Measurements from ENCODE around the gene STH. TPM values are rescaled to one million over a fixed set of nuclear protein-coding genes. Genes with fewer than 3 reads are reported as not detected.

Gene STH
- total and polyA plus RNA-seq, 2 donors (not counting 1 experiment from before 2014, with no cell fraction given): not detected

DNA sequence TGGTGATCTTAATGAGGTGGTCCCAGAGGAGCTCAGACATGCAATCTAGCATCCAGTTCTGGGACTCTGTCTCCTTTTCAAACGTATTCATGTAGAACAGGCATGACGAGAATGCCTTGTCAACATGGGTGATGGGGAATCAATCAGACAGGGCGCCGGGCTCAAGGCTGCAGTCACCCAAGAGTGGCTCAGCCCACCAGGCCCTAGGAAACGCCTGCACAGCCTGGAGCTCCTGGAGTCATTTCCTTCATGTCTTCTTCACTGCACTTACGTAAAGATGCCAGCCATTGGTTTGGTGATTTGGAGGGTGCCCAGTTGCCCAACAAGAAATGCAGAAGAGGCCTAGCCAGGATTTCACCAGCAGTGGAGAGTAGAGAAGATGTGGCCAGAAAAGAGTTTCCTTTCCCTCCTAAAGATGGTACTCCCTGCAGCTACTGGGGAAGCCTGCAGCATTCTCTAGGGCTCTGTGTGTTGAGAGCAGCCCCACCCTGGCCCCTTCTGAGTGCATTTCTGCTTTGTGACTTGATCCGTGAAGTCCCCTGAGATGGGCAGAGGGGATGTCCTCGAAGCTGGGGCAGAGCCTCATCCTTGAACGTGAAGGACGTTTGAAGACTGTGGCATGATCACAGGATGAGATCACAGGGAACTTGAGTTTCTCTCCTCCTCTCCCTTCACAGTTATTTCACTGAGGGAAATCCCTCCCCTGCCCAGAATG is 24.0 kb upstream of the STH start:
- DNase-seq (ENCODE audit: low read depth in 2 of 2): no peak
- Histone ChIP-seq H3K9me3 (ENCODE audit: control insufficient read depth, insufficient read depth, low read depth, low read length) (no peaks in the 10 kb centered on the region), H3K36me3 (ENCODE audit: control insufficient read depth, insufficient read depth, low read length) (no peaks in the 10 kb centered on the region)

DNA sequence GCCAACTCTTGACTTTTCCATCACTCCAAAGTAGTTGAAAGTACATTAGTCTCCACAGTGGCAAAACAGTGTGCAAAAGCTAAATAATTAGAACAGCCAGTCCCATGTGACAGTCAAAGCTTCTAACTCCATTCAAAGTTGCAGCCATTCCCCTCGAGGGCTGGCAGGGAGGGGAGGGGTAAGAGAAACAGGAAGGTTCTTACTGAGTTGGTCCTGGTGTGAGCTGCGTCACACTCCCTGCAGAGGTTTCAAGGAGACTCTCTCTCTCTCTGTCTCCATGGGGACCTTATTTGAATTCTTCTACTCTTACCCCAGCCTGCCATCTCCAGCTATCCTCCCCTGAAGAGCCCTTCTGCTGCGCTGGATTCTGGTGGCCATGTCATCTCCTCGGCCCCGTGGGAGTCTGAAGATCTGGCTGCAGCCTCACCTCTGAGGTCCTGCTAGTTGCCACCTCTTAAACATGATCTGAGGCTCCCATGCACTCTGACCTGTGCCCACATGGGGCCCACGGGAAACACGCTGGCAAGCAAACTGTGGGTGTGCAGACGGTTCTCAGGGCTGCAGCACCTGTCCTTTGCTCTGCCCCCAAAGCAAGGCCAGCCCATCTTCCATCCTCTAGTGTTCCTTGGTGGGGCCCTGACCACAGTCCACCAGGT is 23.3 kb upstream of the STH start:
- Histone ChIP-seq H3K4me2 (ENCODE audit: extremely low read depth, insufficient read depth, low read length) (no peak overlapping the region), H2AFZ (ENCODE audit: low read length) (no peak overlapping the region), H3K9ac (ENCODE audit: insufficient read depth, low read length) (no peak overlapping the region), H3K27ac (ENCODE audit: insufficient read depth, low read length) (no peak overlapping the region), H3K9me3 (ENCODE audit: control insufficient read depth, insufficient read depth, low read depth, low read length) (no peaks in the 10 kb centered on the region), H3K36me3 (ENCODE audit: control insufficient read depth, insufficient read depth, low read length) (no peaks in the 10 kb centered on the region), H4K20me1 (ENCODE audit: control insufficient read depth, extremely low read depth, insufficient read depth, low read length) (no peaks in the 10 kb centered on the region), H3K27me3 (ENCODE audit: control insufficient read depth, insufficient read depth, low read length) (peaks cover 4% of the 10 kb centered on the region), H3K4me3 (replicated peaks in 1 of 4; ENCODE audit: control extremely low read depth in 1 of 4, insufficient read depth in 1 of 4, low read depth in 3 of 4, low read length in 4 of 4) (no peak overlapping the region), H3K4me1 (ENCODE audit: control insufficient read depth, extremely low read depth, insufficient read depth, low read length) (no peaks in the 10 kb centered on the region), H3K79me2 (ENCODE audit: control insufficient read depth, insufficient read depth, low read length) (no peaks in the 10 kb centered on the region)
- no peak for DNase-seq (ENCODE audit: low read depth in 2 of 2)
- TF ChIP-seq EZH2 (IDR thresholded peaks at IDR 0.05; ENCODE audit: low read length, missing control alignments): no peak
- TF ChIP-seq, protein P1, sequence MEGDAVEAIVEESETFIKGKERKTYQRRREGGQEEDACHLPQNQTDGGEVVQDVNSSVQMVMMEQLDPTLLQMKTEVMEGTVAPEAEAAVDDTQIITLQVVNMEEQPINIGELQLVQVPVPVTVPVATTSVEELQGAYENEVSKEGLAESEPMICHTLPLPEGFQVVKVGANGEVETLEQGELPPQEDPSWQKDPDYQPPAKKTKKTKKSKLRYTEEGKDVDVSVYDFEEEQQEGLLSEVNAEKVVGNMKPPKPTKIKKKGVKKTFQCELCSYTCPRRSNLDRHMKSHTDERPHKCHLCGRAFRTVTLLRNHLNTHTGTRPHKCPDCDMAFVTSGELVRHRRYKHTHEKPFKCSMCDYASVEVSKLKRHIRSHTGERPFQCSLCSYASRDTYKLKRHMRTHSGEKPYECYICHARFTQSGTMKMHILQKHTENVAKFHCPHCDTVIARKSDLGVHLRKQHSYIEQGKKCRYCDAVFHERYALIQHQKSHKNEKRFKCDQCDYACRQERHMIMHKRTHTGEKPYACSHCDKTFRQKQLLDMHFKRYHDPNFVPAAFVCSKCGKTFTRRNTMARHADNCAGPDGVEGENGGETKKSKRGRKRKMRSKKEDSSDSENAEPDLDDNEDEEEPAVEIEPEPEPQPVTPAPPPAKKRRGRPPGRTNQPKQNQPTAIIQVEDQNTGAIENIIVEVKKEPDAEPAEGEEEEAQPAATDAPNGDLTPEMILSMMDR (conservative IDR thresholded peaks at IDR 0.05 in 1 of 2, IDR thresholded peaks at IDR 0.05 in 1 of 2; ENCODE audit: low read depth in 1 of 2, low read length in 2 of 2): no peak

More for the DNA sequence above, 24.0 kb upstream of the STH start:
- no peak overlapping the region for H3K27ac ChIP-seq (ENCODE audit: insufficient read depth, low read length)
- no peak overlapping the region for H2AFZ ChIP-seq (ENCODE audit: low read length)
- H4K20me1 ChIP-seq (ENCODE audit: control insufficient read depth, extremely low read depth, insufficient read depth, low read length): no peaks in the 10 kb centered on the region
- H3K4me2 ChIP-seq (ENCODE audit: extremely low read depth, insufficient read depth, low read length): no peak overlapping the region
- no peak overlapping the region for H3K4me3 ChIP-seq (replicated peaks in 1 of 4; ENCODE audit: control extremely low read depth in 1 of 4, insufficient read depth in 1 of 4, low read depth in 3 of 4, low read length in 4 of 4)
- no peak overlapping the region for H3K9ac ChIP-seq (ENCODE audit: insufficient read depth, low read length)
- H3K27me3 ChIP-seq (ENCODE audit: control insufficient read depth, insufficient read depth, low read length): peaks cover 4% of the 10 kb centered on the region
- no peak for TF ChIP-seq EZH2 (IDR thresholded peaks at IDR 0.05; ENCODE audit: low read length, missing control alignments)
- TF ChIP-seq, protein P1 (conservative IDR thresholded peaks at IDR 0.05 in 1 of 2, IDR thresholded peaks at IDR 0.05 in 1 of 2; ENCODE audit: low read depth in 1 of 2, low read length in 2 of 2): no peak
- no peaks in the 10 kb centered on the region for H3K4me1 ChIP-seq (ENCODE audit: control insufficient read depth, extremely low read depth, insufficient read depth, low read length)
- H3K79me2 ChIP-seq (ENCODE audit: control insufficient read depth, insufficient read depth, low read length): no peaks in the 10 kb centered on the region

DNA sequence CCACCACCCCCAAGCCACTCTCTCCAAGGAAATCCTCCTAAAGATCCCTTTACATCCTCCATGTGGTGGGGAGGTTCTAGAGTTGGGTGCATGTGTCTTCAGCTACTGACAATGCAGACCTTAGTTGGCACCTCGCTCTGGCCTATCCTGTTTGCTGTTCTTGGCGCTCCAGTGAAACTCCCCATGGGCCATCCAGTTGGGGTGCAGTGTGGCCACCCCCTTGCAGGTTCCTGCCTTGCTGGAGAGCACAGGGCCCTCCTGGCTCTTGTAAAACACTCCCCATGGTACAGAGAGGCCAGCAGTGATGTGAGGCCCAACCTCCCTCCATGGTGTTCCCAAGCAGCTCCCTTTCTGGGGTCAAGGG is 22.7 kb upstream of the STH start:
- Histone ChIP-seq H2AFZ (ENCODE audit: low read length) (no peak overlapping the region), H3K4me3 (replicated peaks in 1 of 4; ENCODE audit: control extremely low read depth in 1 of 4, insufficient read depth in 1 of 4, low read depth in 3 of 4, low read length in 4 of 4) (no peak overlapping the region), H3K9ac (ENCODE audit: insufficient read depth, low read length) (no peak overlapping the region), H3K36me3 (ENCODE audit: control insufficient read depth, insufficient read depth, low read length) (no peaks in the 10 kb centered on the region), H4K20me1 (ENCODE audit: control insufficient read depth, extremely low read depth, insufficient read depth, low read length) (no peaks in the 10 kb centered on the region), H3K4me1 (ENCODE audit: control insufficient read depth, extremely low read depth, insufficient read depth, low read length) (no peaks in the 10 kb centered on the region), H3K27me3 (ENCODE audit: control insufficient read depth, insufficient read depth, low read length) (peaks cover 6% of the 10 kb centered on the region), H3K79me2 (ENCODE audit: control insufficient read depth, insufficient read depth, low read length) (no peaks in the 10 kb centered on the region), H3K9me3 (ENCODE audit: control insufficient read depth, insufficient read depth, low read depth, low read length) (no peaks in the 10 kb centered on the region), H3K27ac (ENCODE audit: insufficient read depth, low read length) (no peak overlapping the region), H3K4me2 (ENCODE audit: extremely low read depth, insufficient read depth, low read length) (no peak overlapping the region)
- no peak for DNase-seq (ENCODE audit: low read depth in 2 of 2)
- TF ChIP-seq, protein P1 (conservative IDR thresholded peaks at IDR 0.05 in 1 of 2, IDR thresholded peaks at IDR 0.05 in 1 of 2; ENCODE audit: low read depth in 1 of 2, low read length in 2 of 2): no peak
- TF ChIP-seq EZH2 (IDR thresholded peaks at IDR 0.05; ENCODE audit: low read length, missing control alignments): no peak
